ENCODE measurements around the gene EIF4EBP2.

The EIF4EBP2 gene

GRCh38 chr10:70367195-70367796, 36.6 kb upstream of the EIF4EBP2 start:
- no peak overlapping the region for H3K4me3 ChIP-seq (ENCODE audit: low read length)

GRCh38 chr10:70368774-70369482, 35.0 kb upstream of the EIF4EBP2 start:
- H3K27ac ChIP-seq (ENCODE audit: low read depth, low read length) = no peak overlapping the region
- H3K79me2 ChIP-seq (ENCODE audit: control insufficient read depth, insufficient read depth, low read length) = no peaks in the 10 kb centered on the region
- H3K4me3 ChIP-seq (ENCODE audit: low read length) = no peak overlapping the region
- no peak overlapping the region for H2BK120ac ChIP-seq (ENCODE audit: low read depth, low read length)
- no peak overlapping the region for H4K8ac ChIP-seq (ENCODE audit: low read depth, low read length)
- H3K23ac ChIP-seq (ENCODE audit: low read length) = no peak overlapping the region
- no peaks in the 10 kb centered on the region for H3K27me3 ChIP-seq (ENCODE audit: insufficient read depth, low read length, poor library complexity)
- H4K5ac ChIP-seq (ENCODE audit: low read length) = no peak overlapping the region
- H3K36me3 ChIP-seq (ENCODE audit: control insufficient read depth, insufficient read depth, low read length) = no peaks in the 10 kb centered on the region
- no peaks in the 10 kb centered on the region for H3K4me1 ChIP-seq (ENCODE audit: control insufficient read depth, low read depth, low read length)
- H3K9ac ChIP-seq (ENCODE audit: low read length) = no peak overlapping the region
- no CpG with 5 or more reads among the region's 10 CpGs for WGBS (ENCODE audit: extremely low coverage, insufficient coverage, low lambda C conversion rate)
- H2AK5ac ChIP-seq (ENCODE audit: low read length) = no peak overlapping the region
- no peaks in the 10 kb centered on the region for H3K79me1 ChIP-seq (ENCODE audit: low read length)
- no peak for DNase-seq
- no peak overlapping the region for H2BK5ac ChIP-seq (ENCODE audit: low read length)
- H3K4me2 ChIP-seq (ENCODE audit: low read length) = no peak overlapping the region
- H3K18ac ChIP-seq (ENCODE audit: low read length) = no peak overlapping the region
- H3K56ac ChIP-seq (ENCODE audit: low read length) = no peak overlapping the region
- H3K4ac ChIP-seq (ENCODE audit: low read depth, low read length) = no peak overlapping the region
- H2BK15ac ChIP-seq (replicated peaks; ENCODE audit: low read depth) = no peak overlapping the region

More at GRCh38 chr10:70367195-70367796, 36.6 kb upstream of the EIF4EBP2 start:
- H3K79me1 ChIP-seq (ENCODE audit: low read length) = no peaks in the 10 kb centered on the region
- no peak overlapping the region for H3K18ac ChIP-seq (ENCODE audit: low read length)
- H2BK5ac ChIP-seq (ENCODE audit: low read length) = no peak overlapping the region
- no peak overlapping the region for H4K5ac ChIP-seq (ENCODE audit: low read length)
- H2AK5ac ChIP-seq (ENCODE audit: low read length) = no peak overlapping the region
- H3K56ac ChIP-seq (ENCODE audit: low read length) = no peak overlapping the region
- no peak overlapping the region for H2BK120ac ChIP-seq (ENCODE audit: low read depth, low read length)
- no CpG with 5 or more reads among the region's 8 CpGs for WGBS (ENCODE audit: extremely low coverage, insufficient coverage, low lambda C conversion rate)
- no peak for DNase-seq
- H3K36me3 ChIP-seq (ENCODE audit: control insufficient read depth, insufficient read depth, low read length) = no peaks in the 10 kb centered on the region
- no peaks in the 10 kb centered on the region for H3K27me3 ChIP-seq (ENCODE audit: insufficient read depth, low read length, poor library complexity)
- H3K27ac ChIP-seq (ENCODE audit: low read depth, low read length) = no peak overlapping the region
- no peak overlapping the region for H3K4me2 ChIP-seq (ENCODE audit: low read length)
- H3K4ac ChIP-seq (ENCODE audit: low read depth, low read length) = no peak overlapping the region
- no peaks in the 10 kb centered on the region for H3K79me2 ChIP-seq (ENCODE audit: control insufficient read depth, insufficient read depth, low read length)
- no peak overlapping the region for H4K8ac ChIP-seq (ENCODE audit: low read depth, low read length)
- no peak overlapping the region for H3K9ac ChIP-seq (ENCODE audit: low read length)
- H2BK15ac ChIP-seq (replicated peaks; ENCODE audit: low read depth) = no peak overlapping the region
- no peaks in the 10 kb centered on the region for H3K4me1 ChIP-seq (ENCODE audit: control insufficient read depth, low read depth, low read length)
- H3K23ac ChIP-seq (ENCODE audit: low read length) = no peak overlapping the region

DNA sequence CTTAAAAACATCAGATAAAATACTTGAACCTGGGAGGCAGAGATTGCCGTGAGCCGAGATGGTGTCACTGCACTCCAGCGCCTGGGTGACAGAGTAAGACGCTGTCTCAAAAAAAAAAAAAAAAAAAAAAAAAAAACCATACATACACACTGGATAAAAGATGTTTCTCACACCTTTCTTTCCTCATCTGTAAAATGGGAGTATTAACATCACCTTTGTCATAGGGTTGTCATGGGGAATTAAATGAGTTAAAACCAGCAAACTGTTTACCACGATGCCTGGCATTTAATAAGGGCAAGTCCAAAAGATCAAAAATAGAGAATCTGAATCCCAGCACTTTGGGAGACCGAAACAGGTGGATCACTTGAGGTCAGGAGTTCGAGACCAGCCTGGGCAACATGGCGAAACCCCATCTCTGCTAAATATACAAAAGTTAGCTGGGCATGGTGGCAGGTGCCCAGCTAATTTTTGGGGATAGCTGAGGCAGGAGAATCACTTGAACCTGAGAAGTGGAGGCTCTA, 34.4 kb upstream of the EIF4EBP2 start:
- no peak overlapping the region for H3K4me3 ChIP-seq (ENCODE audit: low read length)
- no peaks in the 10 kb centered on the region for H3K79me1 ChIP-seq (ENCODE audit: low read length)
- no peaks in the 10 kb centered on the region for H3K36me3 ChIP-seq (ENCODE audit: control insufficient read depth, insufficient read depth, low read length)
- H2BK15ac ChIP-seq (replicated peaks; ENCODE audit: low read depth) = no peak overlapping the region
- no peak overlapping the region for H2AK5ac ChIP-seq (ENCODE audit: low read length)
- no peak for DNase-seq
- no CpG with 5 or more reads among the region's 8 CpGs for WGBS (ENCODE audit: extremely low coverage, insufficient coverage, low lambda C conversion rate)
- H2BK120ac ChIP-seq (ENCODE audit: low read depth, low read length) = no peak overlapping the region
- H4K8ac ChIP-seq (ENCODE audit: low read depth, low read length) = no peak overlapping the region
- no peak overlapping the region for H3K27ac ChIP-seq (ENCODE audit: low read depth, low read length)
- no peak overlapping the region for H4K5ac ChIP-seq (ENCODE audit: low read length)
- no peak overlapping the region for H3K4ac ChIP-seq (ENCODE audit: low read depth, low read length)
- no peak overlapping the region for H3K56ac ChIP-seq (ENCODE audit: low read length)
- no peaks in the 10 kb centered on the region for H3K4me1 ChIP-seq (ENCODE audit: control insufficient read depth, low read depth, low read length)
- no peaks in the 10 kb centered on the region for H3K79me2 ChIP-seq (ENCODE audit: control insufficient read depth, insufficient read depth, low read length)
- H3K9ac ChIP-seq (ENCODE audit: low read length) = no peak overlapping the region
- no peak overlapping the region for H3K4me2 ChIP-seq (ENCODE audit: low read length)
- H3K18ac ChIP-seq (ENCODE audit: low read length) = no peak overlapping the region
- H2BK5ac ChIP-seq (ENCODE audit: low read length) = no peak overlapping the region
- H3K27me3 ChIP-seq (ENCODE audit: insufficient read depth, low read length, poor library complexity) = no peaks in the 10 kb centered on the region
- H3K23ac ChIP-seq (ENCODE audit: low read length) = no peak overlapping the region

- DNase-seq = no peak
- Histone ChIP-seq H3K4me1 (ENCODE audit: control insufficient read depth, low read depth, low read length) (no peaks in the 10 kb centered on the region), H3K79me1 (ENCODE audit: low read length) (no peaks in the 10 kb centered on the region), H3K27ac (ENCODE audit: low read depth, low read length) (no peak overlapping the region), H3K79me2 (ENCODE audit: control insufficient read depth, insufficient read depth, low read length) (no peaks in the 10 kb centered on the region), H4K8ac (ENCODE audit: low read depth, low read length) (no peak overlapping the region), H3K4me3 (ENCODE audit: low read length) (no peak overlapping the region), H3K36me3 (ENCODE audit: control insufficient read depth, insufficient read depth, low read length) (no peaks in the 10 kb centered on the region), H3K4ac (ENCODE audit: low read depth, low read length) (no peak overlapping the region), H2AK5ac (ENCODE audit: low read length) (no peak overlapping the region), H2BK5ac (ENCODE audit: low read length) (no peak overlapping the region), H3K18ac (ENCODE audit: low read length) (no peak overlapping the region), H3K27me3 (ENCODE audit: insufficient read depth, low read length, poor library complexity) (no peaks in the 10 kb centered on the region), H2BK120ac (ENCODE audit: low read depth, low read length) (no peak overlapping the region), H3K23ac (ENCODE audit: low read length) (no peak overlapping the region), H3K4me2 (ENCODE audit: low read length) (no peak overlapping the region), H2BK15ac (replicated peaks; ENCODE audit: low read depth) (no peak overlapping the region), H4K5ac (ENCODE audit: low read length) (no peak overlapping the region), H3K56ac (ENCODE audit: low read length) (no peak overlapping the region), H3K9ac (ENCODE audit: low read length) (no peak overlapping the region)
- no CpG with 5 or more reads among the region's 2 CpGs for WGBS (ENCODE audit: extremely low coverage, insufficient coverage, low lambda C conversion rate)
These were observed 33.2 kb upstream of the EIF4EBP2 start for GRCh38 chr10:70370766-70371165.

DNA sequence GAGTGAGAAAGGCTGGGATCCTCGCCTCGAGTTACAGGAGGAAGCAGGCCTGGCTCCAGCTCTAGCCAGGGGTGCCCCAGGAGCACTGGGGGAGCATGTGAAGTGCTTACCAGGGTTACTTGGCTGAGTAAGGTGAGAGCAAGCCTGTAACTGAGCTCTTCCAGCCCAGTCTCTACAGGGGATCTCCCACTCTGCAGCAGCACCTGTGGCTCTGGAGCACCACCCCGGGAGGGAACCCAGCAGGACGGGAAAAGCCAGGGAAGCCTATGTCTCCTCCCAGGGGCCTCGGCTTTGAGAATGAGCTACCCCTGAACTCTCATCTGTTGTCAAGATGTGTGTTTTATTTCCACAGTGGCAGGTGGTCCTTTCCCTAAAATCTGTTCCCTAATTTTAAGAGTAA, 32.1 kb upstream of the EIF4EBP2 start:
- Histone ChIP-seq H2BK15ac (replicated peaks; ENCODE audit: low read depth) (no peak overlapping the region), H3K4me3 (ENCODE audit: low read length) (no peak overlapping the region), H3K27ac (ENCODE audit: low read depth, low read length) (no peak overlapping the region), H2AK5ac (ENCODE audit: low read length) (no peak overlapping the region), H2BK120ac (ENCODE audit: low read depth, low read length) (no peak overlapping the region), H3K4ac (ENCODE audit: low read depth, low read length) (no peak overlapping the region), H3K9ac (ENCODE audit: low read length) (no peak overlapping the region), H3K18ac (ENCODE audit: low read length) (no peak overlapping the region), H3K4me2 (ENCODE audit: low read length) (no peak overlapping the region), H4K8ac (ENCODE audit: low read depth, low read length) (no peak overlapping the region), H3K79me2 (ENCODE audit: control insufficient read depth, insufficient read depth, low read length) (no peaks in the 10 kb centered on the region), H4K5ac (ENCODE audit: low read length) (no peak overlapping the region), H3K56ac (ENCODE audit: low read length) (no peak overlapping the region), H3K4me1 (ENCODE audit: control insufficient read depth, low read depth, low read length) (peaks cover 3% of the 10 kb centered on the region), H2BK5ac (ENCODE audit: low read length) (no peak overlapping the region), H3K79me1 (ENCODE audit: low read length) (no peaks in the 10 kb centered on the region), H3K23ac (ENCODE audit: low read length) (no peak overlapping the region), H3K27me3 (ENCODE audit: insufficient read depth, low read length, poor library complexity) (no peaks in the 10 kb centered on the region), H3K36me3 (ENCODE audit: control insufficient read depth, insufficient read depth, low read length) (no peaks in the 10 kb centered on the region)
- DNase-seq = no peak
- no CpG with 5 or more reads among the region's 5 CpGs for WGBS (ENCODE audit: extremely low coverage, insufficient coverage, low lambda C conversion rate)

Data from mesendoderm (in vitro differentiated cells).